Stimulated activated CD4-positive, alpha-beta T cell treated with anti-CD3 and anti-CD28 coated beads, Interleukin-2, amount 100 ng/mL, for 24 hours (primary cell): ENCODE results near the gene UBR3.
"Not testable (repeated sequence)": the region's sequence is repeated elsewhere in the genome, so short reads cannot be mapped to it uniquely, and the experiment has no call there.

Experiments
- DNase-seq, 2 donors: peaks; one replicate each; pipeline ENCODE4 v3.0.0-alpha.2; 2020

Gene UBR3

DNA sequence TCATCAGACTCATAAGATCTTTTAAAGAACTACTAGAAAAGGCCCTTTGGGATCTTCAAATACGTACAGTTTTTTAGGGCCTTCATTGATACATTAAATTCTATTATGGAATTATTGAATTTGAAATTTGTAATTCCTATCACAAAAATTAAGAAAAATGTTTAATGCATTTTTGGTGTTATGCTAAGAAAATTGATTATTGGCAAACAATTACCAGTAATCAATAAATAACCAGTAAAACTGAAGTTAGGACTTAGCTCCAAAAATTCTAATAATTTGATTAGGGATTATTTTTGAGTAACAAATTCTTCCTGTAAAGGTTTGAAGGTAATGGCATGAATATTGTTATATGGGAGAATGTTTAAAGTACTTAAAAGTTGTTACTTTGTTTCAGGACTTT, 119.3 kb downstream of the UBR3 start:
- no peak for DNase-seq

DNA sequence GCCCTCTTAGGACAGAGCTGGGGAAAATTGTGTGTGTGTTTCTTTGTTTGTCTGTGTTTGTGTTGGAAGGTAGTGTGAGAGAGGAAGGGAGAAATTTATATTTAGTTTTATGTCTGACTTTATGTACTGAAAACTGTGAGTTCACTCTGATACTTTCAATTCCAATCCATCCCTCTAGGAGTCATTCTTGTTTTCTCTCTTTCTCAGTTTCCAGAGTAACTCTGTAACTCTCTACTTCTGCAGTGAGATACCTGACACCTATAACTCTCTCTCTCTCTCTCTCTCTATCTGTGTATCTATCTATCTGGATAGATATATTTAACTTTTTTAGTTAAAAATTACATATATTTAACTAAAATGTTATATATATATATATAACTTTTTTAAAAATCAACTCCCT, 128.7 kb downstream of the UBR3 start:
- no peak for DNase-seq

DNA sequence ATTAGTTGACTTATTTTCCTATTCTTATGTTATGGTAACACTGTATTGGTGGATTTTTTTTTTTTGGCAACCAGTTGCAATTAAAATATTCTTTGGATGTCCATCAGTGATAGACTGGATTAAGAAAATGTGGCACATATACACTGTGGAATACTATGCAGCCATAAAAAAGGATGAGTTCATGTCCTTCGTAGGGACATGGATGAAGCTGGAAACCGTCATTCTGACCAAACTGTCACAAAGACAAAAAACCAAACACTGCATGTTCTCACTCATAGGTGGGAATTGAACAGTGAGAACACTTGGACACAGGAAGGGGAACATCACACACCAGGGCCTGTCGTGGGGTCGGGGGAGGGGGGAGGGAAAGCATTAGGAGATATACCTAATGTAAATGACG, 130.0 kb downstream of the UBR3 start:
- DNase-seq = not testable (repeated sequence)

DNA sequence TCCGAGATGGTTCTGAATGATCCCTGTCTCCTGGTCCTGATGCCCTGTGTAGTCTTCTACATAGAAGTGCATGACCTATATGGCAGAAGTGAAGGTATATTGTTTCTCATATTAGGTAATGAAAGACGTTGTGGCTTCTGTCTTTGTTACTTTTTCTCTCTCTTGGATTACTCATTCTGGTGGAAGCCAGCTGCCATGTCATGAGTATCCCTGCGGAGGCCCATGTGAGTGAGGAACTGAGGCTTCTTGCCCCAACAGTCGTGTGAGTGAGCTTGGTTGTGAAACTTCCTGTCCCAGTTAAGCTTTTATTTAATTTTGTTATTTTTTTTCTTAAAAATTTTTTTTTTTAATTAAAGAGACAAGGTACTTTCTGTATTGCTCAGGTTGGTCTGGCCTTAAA, 134.7 kb downstream of the UBR3 start:
- no peak for DNase-seq

DNA sequence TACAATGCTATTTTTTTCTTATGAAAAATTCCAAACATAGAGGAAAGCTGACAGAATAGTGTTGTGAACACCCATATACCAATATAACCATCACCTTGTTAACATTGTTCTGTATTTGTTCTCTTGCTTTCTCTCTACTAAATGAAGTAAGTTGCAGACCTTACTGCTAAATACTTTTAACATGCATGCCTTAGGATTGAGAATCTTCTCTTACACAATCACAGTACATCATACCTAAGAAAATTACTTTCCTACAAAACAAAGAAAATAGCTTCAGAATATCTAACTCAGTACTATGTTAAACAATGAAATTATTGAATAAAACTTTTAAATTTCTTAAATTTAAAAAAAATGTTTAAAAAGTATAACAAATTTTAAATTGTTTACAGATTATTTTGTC, 136.5 kb downstream of the UBR3 start:
- DNase-seq = no peak

DNA sequence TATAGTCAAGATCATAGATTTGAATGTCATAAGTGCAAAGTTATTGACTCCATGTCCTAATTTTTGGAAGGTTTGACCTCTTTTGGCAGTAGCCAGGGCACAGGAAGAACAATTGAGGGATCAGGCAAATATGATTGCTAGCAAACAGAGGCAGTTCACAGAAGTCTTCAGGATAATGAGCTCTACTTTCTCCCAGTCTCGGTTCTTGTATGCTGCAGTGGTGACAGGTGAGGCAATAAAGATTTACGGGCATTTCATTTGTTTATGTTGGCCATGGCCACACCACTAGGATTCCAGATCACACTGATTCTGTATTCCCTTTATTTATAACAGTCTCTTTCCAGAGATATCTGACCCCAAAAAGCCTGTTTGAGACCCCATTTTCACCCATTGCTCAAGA, 137.5 kb downstream of the UBR3 start:
- DNase-seq = no peak

DNA sequence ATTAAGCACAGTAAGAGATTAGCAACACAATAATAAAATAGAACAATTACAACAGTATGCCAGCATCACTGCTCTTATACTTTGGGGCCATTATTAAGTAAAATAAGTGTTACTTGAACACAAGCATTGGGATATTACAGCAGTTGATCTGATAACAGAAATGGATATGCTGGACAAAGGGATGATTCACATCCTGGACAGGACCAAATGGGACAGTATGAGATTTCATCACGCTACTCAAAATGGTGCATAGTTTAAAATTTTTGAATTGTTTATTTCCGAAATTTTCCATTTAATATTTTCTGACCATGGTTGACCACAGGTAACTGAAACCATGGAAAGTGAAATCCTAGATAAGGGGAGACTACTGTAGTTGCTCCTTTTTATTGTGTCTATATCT, 138.2 kb downstream of the UBR3 start:
- no peak for DNase-seq

DNA sequence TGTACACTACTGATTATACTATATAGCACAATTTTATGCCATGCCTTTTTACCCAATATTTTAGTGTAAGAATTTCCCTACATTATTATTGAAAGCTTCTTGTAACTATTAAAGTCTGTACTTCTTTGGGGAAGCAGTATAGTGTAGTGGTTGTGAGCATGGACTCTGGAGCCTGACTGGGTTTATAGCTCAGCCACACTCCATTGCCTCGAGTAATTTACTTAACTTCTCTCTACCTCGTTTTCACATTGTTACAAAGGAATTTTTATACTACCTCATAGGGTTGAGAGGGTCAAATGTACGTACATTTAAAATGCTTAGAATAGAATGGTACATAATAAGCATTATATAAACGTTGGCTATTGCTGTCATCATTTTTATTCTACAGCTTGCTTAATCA, 139.2 kb downstream of the UBR3 start:
- DNase-seq = no peak

DNA sequence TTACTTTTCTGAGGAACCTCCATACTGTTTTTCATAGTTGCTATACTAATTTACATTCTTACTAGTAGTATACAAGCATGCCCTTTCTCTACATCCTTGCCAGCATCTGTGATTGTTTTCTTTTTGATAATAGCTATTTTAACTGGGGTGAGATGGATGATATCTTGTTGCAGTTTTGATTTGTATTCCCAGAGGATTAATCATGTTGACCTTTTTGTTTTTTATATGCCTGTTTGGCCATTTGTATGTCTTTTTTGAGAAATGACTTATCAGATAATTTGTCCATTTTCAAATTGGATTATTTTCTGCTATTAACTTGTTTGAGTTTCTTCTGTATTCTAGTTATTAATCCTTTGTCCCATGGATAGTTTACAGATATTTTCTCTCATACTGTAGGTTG, 141.5 kb downstream of the UBR3 start:
- no peak for DNase-seq

DNA sequence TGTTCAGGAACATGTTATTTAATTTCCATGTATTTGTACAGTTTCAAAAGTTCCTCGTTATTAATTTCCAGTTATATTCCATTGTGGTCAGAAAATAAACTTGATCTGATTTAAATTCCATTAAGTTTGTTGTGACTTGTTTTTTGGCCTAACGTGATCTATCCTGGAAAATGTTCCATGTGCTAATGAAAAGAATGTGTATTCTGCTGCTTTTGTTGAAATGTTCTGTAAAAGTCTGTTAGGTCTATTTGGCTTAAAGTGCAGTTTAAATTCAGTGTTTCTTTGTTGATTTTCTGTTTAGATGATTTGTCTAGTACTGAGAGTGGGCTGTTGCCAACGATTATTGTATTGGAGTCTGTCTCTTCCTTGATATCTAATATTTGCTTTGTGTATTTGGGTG, 148.0 kb downstream of the UBR3 start:
- no peak for DNase-seq

DNA sequence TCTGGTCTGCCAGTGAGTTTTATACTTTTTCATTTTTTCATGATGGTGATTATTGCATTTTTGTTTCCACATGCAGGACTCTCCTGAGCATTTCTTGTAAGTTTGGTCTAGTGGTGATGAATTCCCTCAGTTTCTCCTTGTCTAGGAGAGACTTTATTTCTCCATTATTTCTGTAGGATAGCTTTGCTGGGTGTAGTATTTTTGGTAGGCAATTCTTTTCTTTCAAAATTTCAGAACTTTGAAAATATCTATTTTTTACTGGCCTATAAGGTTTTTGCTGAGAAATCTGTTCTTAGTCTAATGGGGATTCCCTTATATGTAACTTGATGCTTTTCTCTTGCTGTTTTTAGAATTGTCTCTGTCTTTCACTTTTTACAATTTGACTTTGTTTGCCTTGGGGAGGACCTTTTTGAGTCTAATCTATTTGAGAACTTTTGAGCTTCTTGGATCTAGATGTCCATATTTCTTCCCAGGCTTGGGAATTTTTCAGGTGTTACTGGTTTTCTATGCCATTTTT, 149.1 kb downstream of the UBR3 start:
- DNase-seq = no peak

DNA sequence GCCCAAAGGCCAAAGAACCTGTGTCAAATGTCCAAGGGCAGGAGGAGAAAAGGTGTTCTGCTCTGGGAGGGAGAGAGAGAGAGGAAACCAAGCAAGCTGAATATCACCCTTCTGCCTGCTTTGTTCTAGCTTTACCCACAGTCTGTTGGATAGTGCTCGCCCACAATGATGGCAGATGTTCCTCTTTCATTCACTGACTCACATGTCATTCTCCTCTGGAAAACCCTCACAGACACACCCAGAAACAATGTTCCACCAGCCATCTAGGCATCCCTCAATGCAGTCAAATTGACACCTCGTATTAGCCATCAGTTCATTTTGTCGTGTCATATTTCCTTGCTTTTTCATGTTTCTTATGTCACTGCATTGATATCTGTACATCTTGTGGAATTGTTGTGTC, 150.3 kb downstream of the UBR3 start:
- no peak for DNase-seq

DNA sequence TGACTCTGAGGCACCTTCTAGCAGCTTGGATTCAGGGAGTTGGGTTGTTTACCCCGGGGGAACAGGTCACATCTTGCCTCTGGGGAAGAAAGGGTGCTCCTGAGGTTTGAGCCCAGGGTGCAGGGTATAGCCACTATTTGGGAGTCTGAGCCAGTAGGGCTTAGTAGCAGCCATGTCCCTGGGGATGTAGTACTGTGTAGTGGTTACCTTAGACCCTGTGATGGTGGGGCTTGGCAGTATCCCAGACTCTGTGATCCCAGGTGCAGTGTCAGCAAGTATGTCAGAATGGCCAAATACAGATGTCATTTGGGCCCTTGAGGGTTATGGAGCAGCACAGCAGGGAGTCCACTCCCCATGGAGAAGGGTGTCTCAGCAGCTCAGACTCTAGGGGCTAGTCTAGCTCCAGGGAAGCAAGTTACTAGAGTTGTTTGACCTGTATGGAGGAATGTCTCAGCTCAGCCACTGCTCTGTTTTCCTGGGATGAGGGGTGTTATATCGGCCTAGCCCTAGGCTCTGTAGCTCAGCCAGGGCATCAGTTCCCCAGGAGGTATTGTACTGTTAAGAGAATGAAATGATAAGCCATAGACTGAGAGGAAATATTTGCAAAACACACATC, 151.3 kb downstream of the UBR3 start:
- no peak for DNase-seq

DNA sequence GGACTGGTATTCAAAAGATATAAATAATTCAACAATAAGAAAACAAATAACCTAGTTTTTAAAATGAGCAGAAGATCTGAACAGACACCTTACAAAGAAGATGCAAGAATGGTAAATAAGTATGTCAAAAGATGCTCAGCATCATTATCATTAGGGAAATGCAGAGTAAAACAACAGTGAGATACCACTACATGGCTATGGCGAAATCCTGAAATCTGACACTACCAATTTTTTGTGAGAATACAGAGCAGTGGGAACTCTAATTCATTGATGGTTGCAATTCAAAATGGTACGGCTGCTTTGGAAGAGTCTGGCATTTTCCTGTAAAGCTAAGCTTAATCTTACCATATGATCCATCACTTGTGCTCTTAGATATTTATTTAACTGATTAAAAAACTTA, 151.8 kb downstream of the UBR3 start:
- no peak for DNase-seq

DNA sequence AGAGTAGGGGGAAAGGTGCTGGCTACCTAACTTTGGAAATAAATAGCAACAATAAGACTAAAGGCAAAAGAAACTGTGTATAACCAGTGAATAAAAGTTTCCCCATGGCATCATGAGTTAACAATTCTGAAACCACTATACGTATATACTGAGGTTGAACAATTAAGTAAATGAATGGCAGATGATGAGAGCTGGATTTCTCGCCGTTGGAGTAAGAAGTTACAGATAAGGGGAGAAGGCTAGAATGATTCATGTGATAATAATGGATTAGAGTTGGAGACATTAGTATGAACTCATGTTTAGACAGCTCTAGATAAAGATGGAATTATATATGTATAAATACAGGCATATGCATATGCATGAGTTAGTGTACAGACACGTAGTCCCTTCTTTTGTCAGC, 152.7 kb downstream of the UBR3 start:
- no peak for DNase-seq

DNA sequence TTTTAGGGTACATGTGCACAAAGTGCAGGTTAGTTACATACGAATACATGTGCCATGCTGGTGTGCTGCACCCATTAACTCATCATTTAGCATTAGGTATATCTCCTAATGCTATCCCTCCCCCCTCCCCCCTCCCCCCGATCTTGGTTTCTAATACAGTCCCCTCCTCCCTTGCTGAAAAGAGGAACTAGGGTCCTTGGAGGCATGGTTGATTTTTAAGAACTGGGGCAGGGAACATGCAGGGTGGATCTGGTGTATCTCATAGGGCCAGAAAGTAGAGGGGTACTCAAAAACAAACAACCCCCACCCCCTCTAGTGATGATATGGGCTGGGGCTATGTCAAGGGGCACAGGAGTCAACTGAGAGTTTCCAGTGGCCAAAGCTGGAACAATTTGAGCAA, 153.4 kb downstream of the UBR3 start:
- DNase-seq = no peak

DNA sequence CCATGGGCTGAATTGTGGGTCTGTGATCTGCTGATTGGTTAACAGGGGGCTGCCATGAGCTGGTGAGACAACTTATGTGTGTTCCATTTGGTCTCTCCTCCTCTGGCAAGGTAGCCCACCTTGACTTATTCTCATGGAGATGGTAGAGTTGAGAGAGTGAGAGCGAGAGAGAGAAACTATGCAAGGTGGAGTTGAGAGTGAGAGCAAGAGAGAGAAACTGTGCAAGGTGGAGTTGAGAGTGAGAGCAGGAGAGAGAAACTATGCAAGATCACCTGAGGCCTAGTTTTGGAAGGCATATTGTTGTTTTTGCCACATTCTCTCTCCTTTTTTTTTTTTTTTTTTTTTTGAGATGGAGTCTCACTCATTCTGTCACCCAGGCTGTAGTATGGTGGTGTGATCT, 155.7 kb downstream of the UBR3 start:
- DNase-seq = no peak

DNA sequence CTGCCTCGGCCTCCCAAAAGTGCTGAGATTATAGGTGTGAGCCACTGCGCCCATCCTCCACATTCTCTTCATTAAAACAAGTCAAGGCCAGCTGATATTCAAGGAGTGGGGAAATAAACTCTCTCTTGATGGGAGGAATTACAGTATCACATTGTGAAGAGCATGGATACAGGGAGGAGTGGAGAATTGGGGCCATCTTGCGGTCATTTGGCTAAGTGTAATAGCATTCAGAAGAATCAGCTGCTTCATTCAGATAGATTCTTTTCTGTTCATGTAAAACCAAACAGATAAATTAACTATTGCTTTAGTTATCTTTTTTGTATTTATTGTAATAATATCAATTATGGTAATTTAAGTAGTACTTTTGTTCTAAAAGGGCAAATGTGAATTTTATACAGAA, 156.3 kb downstream of the UBR3 start:
- DNase-seq = no peak

DNA sequence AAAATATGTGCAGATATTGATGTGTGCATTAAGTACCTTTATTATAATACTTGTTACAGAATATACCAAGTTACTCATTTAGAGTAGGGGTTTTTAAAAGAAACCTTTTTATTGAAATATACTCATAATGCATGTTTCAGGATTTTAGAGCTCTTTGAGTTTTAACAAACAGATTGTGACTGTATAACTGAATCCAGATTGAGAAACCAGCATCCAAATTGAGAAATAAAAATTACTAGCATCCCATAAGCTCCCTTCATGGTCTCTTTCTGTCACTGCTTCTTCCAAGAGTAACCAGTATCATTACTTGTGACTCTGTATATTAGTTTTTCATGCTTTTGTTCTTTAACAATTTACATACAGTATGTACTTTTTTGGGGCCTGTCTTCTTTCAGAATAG, 156.9 kb downstream of the UBR3 start:
- no peak for DNase-seq

DNA sequence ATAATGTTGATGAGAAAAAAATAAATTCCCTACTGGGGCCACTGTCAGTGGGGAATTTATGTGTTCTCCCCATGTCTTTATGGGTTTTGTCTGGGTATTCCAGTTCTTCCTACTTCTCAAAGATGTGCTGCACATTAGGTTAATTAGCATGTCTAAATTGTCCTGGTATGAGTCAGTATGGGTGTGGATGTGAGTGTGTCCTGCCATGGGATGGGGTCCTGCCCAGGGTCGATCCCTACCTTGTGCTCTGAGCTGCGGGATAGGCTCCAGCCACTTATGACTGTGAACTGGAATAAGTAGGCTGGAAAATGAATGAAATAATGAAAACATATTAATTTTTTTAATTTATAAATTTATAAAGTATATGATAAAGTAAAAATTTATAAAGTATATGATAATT, 167.5 kb downstream of the UBR3 start:
- DNase-seq = no peak

DNA sequence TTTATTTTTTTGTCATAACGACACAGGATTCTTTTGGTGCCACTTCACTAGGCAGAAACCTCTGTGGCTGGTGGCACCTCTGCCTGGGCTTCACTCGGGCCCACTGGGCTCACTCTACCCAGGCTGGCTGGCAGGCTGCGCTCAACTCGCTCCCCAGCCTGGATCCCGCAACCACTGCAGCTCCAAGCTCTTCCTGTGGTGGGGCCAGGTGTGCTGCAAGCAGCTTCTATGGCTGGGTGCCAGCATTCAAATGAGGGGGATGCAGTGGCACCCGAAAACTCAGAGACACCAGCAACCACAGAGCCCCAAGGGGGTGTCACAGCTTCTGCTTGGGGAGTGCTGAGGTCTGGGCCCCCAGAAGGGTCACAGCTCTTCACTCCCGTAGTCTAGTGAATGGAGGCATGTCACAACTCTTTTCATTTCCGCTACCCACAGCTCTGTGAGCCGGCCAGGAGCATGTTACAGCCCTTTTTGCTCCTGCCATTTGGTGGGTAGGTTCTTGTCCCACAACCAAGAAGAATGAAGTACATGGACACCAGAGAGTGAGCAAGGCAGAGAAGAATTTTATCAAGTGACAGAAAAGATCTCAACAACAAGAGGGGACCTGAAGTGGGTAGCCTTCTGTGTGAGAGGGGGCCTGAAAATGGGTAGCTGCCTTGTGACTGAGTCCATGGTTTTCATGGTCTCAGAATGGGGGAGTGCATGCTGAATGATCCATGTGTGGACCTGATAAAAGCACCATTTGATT, 170.1 kb downstream of the UBR3 start:
- DNase-seq = no peak

DNA sequence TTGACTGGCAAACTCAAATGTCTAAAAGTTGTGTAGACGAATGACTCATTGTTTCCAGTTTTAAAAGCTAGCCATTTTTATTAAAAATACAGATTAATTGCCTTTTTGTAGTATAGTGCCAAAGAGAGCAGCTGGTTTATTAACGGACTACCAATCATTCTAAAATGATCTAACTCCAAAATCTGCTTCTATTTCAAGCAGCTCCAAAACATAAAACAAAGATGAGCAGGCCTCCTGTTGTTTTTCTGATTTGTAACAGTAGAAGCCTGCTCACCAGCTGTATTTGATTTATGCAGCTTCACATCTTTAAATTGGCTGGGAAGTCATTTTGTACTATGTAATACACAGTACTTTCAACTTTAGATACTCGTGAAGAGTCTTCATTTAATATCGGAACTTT, 171.8 kb downstream of the UBR3 start:
- no peak for DNase-seq

DNA sequence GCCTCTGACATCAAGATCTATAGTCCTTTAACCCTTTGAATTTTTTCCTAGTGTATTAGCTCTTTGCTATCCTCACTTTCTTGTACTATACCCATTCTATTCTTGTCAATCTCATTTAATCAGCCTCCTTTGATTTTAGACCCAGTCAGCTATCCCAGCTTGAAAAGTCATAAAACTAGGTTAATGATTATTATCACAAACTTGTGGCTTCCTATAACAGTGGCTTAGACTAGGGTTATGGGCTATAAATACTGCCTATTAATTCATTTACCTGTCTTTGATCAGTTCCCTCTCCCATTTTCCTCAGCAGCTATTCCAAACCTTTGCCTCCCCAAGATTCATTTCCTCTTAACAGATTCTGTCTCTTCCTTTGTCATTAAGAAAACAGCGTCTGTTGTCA, 174.8 kb downstream of the UBR3 start:
- no peak for DNase-seq

DNA sequence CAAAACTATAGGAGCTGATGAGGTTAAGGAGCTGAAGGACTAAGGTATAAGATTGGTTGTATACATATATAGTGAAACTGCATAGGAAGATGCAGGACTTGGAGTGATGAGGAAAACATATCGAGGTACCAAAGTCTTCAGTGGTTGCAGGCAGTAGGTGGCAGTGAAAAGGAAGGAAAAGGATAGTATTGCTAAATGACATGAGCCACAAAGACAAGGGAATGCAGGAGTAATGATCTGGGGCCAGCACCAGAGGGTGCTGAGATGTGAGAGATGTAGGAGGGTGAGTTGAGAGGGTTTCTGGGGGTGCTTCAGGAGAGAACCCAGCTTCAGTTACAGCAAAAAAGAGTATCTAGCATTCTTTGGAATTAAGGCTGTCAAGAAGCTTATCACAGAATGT, 178.4 kb downstream of the UBR3 start:
- no peak for DNase-seq
